Psoas muscle (tissue), 8 donors: ENCODE results near the gene PCED1B. TPM values are rescaled to one million over a fixed set of nuclear protein-coding genes. Genes with fewer than 3 reads are reported as not detected.

ENCODE experiments used
- ATAC-seq, 4 donors: fragments of 200-7000 bp; cut with Tn5 transposase; one replicate each; pipeline ENCODE4 v1.9.1; 2020; ENCODE audit warnings: moderate library complexity in 3 of 4, mild to moderate bottlenecking in 2 of 4
- DNase-seq, 2 donors: peaks; one replicate each; pipeline ENCODE4 v3.0.0-alpha.2; 2020
- H3K27ac ChIP-seq: fragments of 200-600 bp; one replicate; pipeline ENCODE4 v1.8.0; 2022
- H3K27me3 ChIP-seq, 3 donors: fragments of 200-600 bp in 1 of 3; one replicate each; pipeline versions ENCODE4 v1.6.1 to v1.8.0; 2013 to 2022; ENCODE audit warnings: low read length in 2 of 3, mild to moderate bottlenecking in 2 of 3, moderate library complexity in 1 of 3; ENCODE audit not compliant: insufficient read depth in 3 of 3
- H3K36me3 ChIP-seq, 2 donors: fragments of 200-600 bp in 1 of 2; one replicate each; pipeline versions ENCODE4 v1.6.1 to v1.8.0; 2013 to 2022; ENCODE audit warnings: low read depth in 1 of 2, mild to moderate bottlenecking in 1 of 2, moderate library complexity in 1 of 2; ENCODE audit not compliant: insufficient read depth in 1 of 2
- H3K4me1 ChIP-seq: fragments of 200-600 bp; one replicate; pipeline ENCODE4 v1.8.0; 2022
- H3K4me3 ChIP-seq: fragments of 200-600 bp; one replicate; pipeline ENCODE4 v1.8.0; 2022; ENCODE audit warnings: mild to moderate bottlenecking
- H3K9me3 ChIP-seq: fragments of 200-600 bp; one replicate; pipeline ENCODE4 v1.8.0; 2022
- CTCF ChIP-seq: fragments of 200-600 bp; IDR thresholded peaks from one replicate; pipeline ENCODE4 v1.8.0; 2022; ENCODE audit warnings: antibody characterized with exemption
- WGBS, 3 donors: extraction: QIAGEN DNeasy Blood & Tissue Kit; methylation state at CpG; one replicate each; pipeline versions ENCODE4 v1.1.6 to v1.1.7; 2013; 5-methylcytosine and 5-hydroxymethylcytosine counted together
- intact Hi-C, 2 donors: fragments of 100-400 bp; cut with DNase I; formaldehyde crosslinking; loops; one replicate each; pipeline versions ENCODE4 v1.11.0 to v1.14.2; 2022
- polyA plus RNA-seq, 3 donors: library from polyadenylated mRNA; stranded (reverse); fragments of 200-250 nt; gene quantifications; one replicate each; pipeline ENCODE4 v1.2.3, GENCODE V29; 2013
- total RNA-seq, 4 donors: library from RNA; stranded (reverse); fragmentation: NEBNext Ultra II Directional in 2 of 4; extraction: Animal tissue kit (Norgen Biotek cat#: 25700) in 2 of 4; gene quantifications; one replicate each; pipeline versions ENCODE4 v1.2.1 to v1.2.4, GENCODE V29; 2021 to 2023
- donor health status: healthy with polysubstance abuse.
- donor health status: DM: no; HTN: no; CAD: no; lungs with moderate emphysema.
- donor health status: Bipolar disorder and iron deficiency.
- donor health status: healthy.
- donor health status: DM: yes; HTN: yes; CAD: no.
- donor health status: DM: no; HTN: no; CAD: no.
- donor health status: DM: no; HTN: no; CAD: no.
- donor health status: DM: yes; HTN: yes; CAD: no.

Gene PCED1B
- total and polyA plus RNA-seq, 7 donors, result 0.18 to 1.2 (median 0.38) TPM

- WGBS, 3 donors, result 76 to 80% (median 77%) methylated on average over 7 of the region's 7 CpGs
- H3K27me3 ChIP-seq, result no peaks in the 10 kb centered on the region
- no peaks in the 10 kb centered on the region for H3K36me3 ChIP-seq
- H3K4me3 ChIP-seq, result no peak overlapping the region
- no peak for ATAC-seq
- H3K9me3 ChIP-seq, result no peaks in the 10 kb centered on the region
- H3K4me1 ChIP-seq, result no peaks in the 10 kb centered on the region
- no peak for TF ChIP-seq CTCF
- no peak overlapping the region for H3K27ac ChIP-seq
- no peak for DNase-seq
- intact Hi-C loops, result no loop called here
Measured at GRCh38 chr12:47097276-47097896, 18.0 kb downstream of the PCED1B start.

- H3K27ac ChIP-seq, result no peak overlapping the region
- intact Hi-C loops, result no loop called here
- no peaks in the 10 kb centered on the region for H3K36me3 ChIP-seq
- H3K4me1 ChIP-seq, result no peaks in the 10 kb centered on the region
- no peaks in the 10 kb centered on the region for H3K9me3 ChIP-seq
- TF ChIP-seq CTCF, result no peak
- DNase-seq (no peak), ATAC-seq (no peak)
- no peak overlapping the region for H3K4me3 ChIP-seq
- H3K27me3 ChIP-seq, result no peaks in the 10 kb centered on the region
- WGBS, 3 donors, result 88 to 93% (median 91%) methylated on average over 6 of the region's 6 CpGs
Measured at GRCh38 chr12:47098099-47098498, 18.7 kb downstream of the PCED1B start.

GRCh38 chr12:47099610-47100009, 20.2 kb downstream of the PCED1B start:
- ATAC-seq, result no peak
- Histone ChIP-seq H3K4me1 (no peaks in the 10 kb centered on the region), H3K27ac (no peak overlapping the region), H3K27me3 (no peaks in the 10 kb centered on the region), H3K9me3 (no peaks in the 10 kb centered on the region), H3K4me3 (no peak overlapping the region), H3K36me3 (no peaks in the 10 kb centered on the region)
- DNase-seq, result no peak
- no peak for TF ChIP-seq CTCF
- intact Hi-C loops, result no loop called here
- WGBS, 3 donors, result 71 to 95% (median 73%) methylated on average over 2 of the region's 2 CpGs

GRCh38 chr12:47100160-47100559, 20.7 kb downstream of the PCED1B start:
- H3K36me3 ChIP-seq, result no peaks in the 10 kb centered on the region
- H3K27me3 ChIP-seq, result no peaks in the 10 kb centered on the region
- WGBS, 3 donors, result 93 to 99% (median 95%) methylated on average over 2 of the region's 2 CpGs
- TF ChIP-seq CTCF, result no peak
- ATAC-seq (no peak), DNase-seq (no peak)
- no peaks in the 10 kb centered on the region for H3K9me3 ChIP-seq
- no peak overlapping the region for H3K4me3 ChIP-seq
- H3K4me1 ChIP-seq, result no peaks in the 10 kb centered on the region
- intact Hi-C loops, result no loop called here
- H3K27ac ChIP-seq, result no peak overlapping the region

GRCh38 chr12:47102406-47102805, 23.0 kb downstream of the PCED1B start:
- H3K4me3 ChIP-seq, result no peak overlapping the region
- intact Hi-C loops, result no loop called here
- 63 to 68% (median 64%) methylated on average over 4 of the region's 4 CpGs for WGBS, 3 donors
- no peaks in the 10 kb centered on the region for H3K36me3 ChIP-seq
- no peak for ATAC-seq
- no peak for DNase-seq
- no peaks in the 10 kb centered on the region for H3K27me3 ChIP-seq
- H3K4me1 ChIP-seq, result no peaks in the 10 kb centered on the region
- no peaks in the 10 kb centered on the region for H3K9me3 ChIP-seq
- no peak for TF ChIP-seq CTCF
- H3K27ac ChIP-seq, result no peak overlapping the region
